Hematopoietic multipotent progenitor cell treated with erythropoietin and hydrocortisone succinate and interleukin-3 and kit ligand, for 4 days (in vitro differentiated cells): ENCODE measurements around the gene CCNA2.

Experiments used
- DNase-seq: peaks from one replicate; pipeline ENCODE4 v3.0.0-alpha.2; 2015

CCNA2 gene

GRCh38 chr4:121800961-121801714 is 22.5 kb downstream of the CCNA2 start, which contains the start of gene EXOSC9:
Gene EXOSC9 (plus strand): TSS chr4:121801323. CDS start chr4:121801425, 102 bp downstream.
- peak; percentile 97 for DNase-seq

DNA sequence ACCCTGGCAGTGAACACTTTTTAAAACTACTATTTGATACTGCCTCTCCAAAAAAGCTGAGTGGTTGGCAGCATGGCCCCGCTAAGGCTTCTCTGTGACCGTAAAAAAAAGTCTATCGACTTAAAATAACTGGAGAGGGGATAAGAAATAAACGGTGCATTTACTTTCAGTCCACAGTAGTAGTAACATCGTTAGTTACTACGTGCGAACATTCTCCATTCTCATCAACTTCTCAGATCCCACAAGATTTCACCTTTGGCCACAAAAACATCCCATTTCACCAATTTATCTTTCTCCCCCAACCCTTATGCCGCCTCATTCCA is 23.1 kb downstream of the CCNA2 start:
- no peak for DNase-seq

- DNase-seq: no peak
These were observed 23.7 kb downstream of the CCNA2 start for GRCh38 chr4:121799867-121800501.

DNA sequence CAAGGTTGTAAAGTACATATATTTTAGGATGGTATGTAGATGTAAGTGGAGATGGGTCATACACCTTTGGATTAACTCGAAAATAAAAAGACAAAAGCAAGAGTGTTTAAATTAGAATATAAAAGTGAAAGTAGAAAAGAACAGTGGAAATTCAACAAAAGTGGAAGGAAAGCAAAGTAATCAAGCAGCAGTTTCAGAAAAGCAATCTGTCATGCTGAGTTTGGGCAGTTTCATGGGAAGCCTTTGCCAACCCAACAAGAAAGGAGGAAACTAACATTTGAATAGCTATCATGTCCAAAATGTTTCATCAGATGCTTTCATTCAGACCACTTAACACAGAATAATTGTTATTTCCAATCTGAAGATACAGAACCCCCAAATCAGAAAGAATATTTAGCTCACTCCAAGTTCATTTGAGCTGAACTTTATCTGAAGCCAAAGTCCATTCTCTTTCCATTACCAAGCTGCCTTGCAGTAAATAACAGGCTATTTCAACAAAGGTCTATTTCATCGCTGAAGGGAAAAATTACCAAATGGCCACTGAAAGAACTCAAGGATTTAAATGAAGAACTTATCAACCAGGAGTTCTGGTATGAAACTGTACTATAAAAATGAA is 24.4 kb downstream of the CCNA2 start:
- DNase-seq: no peak

DNA sequence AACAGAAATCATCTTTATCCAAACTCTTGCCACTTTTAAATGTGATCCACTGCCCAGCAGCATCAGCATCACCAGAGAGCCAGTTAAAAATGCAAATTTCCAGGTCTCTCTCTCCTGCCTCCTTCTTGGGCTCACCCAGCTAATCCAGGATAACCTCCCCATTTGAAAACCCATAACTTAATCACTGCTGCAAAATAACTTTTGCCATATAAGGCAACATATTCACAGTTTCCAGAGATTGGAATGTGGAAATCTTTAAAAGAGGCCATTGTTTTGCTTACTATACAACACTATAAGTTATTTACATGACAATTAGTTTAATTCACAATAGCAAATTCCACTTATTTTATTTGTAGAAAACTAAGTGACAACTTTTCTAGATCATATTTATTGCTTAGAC is 27.4 kb downstream of the CCNA2 start:
- no peak for DNase-seq

GRCh38 chr4:121794505-121795188 is 29.0 kb downstream of the CCNA2 start:
- peak; percentile 90 for DNase-seq

- no peak for DNase-seq
These were observed 30.7 kb downstream of the CCNA2 start for GRCh38 chr4:121792966-121793365.

- DNase-seq: no peak
These were observed 32.2 kb downstream of the CCNA2 start for GRCh38 chr4:121791481-121791880.

GRCh38 chr4:121790976-121791375 is 32.7 kb downstream of the CCNA2 start:
- DNase-seq: peak; percentile 85

DNA sequence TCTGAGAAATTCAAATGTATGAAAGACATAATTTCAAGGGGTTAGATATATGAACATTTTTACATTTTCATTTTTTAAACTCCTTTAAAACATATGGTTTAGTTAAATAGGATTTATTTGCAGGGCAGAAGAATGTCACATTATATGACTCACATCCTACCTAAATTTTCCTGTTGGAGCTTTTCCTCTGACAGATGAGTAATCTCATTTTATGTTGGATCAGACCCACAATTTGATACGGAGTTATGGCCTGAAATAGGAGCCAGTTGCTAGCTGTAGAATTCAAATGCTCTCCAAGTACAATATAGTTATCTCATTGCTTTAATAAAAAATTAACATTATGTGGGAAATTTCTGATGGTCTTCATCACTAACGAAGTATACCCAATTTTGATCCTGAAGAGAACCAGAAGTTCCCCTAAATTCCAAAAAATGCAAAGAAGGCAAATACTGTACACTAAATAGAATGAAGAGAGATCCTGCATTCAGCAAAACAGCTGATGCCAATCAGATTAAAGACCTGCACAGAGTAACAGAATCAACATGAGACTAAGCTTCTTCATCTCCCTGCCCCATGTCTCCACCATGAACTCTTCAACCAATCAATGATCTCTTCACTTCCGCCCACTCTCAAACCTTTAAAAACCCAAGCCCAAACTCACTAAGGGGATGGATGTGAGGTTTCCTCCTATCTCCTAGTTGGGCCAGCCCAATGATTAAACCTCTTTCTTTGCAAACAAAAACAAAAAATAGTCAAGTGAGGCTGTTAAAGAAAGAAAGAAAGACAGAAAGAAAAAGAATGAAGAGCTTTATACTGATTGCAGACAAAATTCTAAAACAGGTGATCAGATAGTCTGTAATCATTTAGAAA is 33.5 kb downstream of the CCNA2 start:
- DNase-seq: no peak

GRCh38 chr4:121789455-121789854 is 34.2 kb downstream of the CCNA2 start:
- DNase-seq: no peak

DNA sequence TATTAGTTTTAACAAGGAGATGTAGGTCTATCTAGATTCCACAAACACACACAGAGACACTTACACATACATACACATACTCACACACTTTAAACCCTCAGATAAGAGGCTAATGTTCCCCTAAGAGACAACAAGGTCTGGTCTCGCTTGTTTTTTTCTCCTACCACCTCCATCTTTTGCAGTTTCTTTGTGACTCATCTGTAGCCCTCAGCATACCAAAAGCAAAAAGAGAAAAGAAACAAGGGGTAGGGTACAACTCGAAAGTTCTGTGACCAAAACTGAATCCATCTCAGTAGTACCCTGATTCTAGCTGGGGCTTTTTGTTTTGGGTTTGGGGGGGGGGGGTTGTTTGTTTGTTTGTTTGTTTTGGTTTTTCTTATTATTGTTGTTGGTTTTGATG is 34.8 kb downstream of the CCNA2 start:
- DNase-seq: no peak

- no peak for DNase-seq
These were observed 37.5 kb downstream of the CCNA2 start for GRCh38 chr4:121786221-121786620.

DNA sequence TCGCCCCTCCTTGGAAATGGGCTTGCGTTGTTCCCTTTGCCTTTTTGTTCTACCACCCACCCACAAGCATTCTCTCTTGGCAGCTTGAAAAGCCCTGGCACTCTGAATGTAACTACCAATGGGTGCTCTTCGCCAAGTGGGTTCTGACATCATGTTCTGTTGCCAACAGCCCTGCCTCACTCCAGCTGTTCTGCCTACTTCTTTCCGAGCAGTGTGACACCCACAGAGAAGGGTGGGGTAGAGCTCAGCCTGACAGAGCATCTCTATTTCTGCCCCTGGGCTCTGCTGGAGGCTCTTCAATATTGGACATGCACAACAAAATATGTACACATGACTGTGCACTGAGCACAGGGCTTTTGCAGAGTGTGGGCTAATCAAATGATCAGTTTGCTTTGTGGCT is 38.2 kb downstream of the CCNA2 start:
- no peak for DNase-seq

GRCh38 chr4:121784975-121785374 is 38.7 kb downstream of the CCNA2 start:
- no peak for DNase-seq

DNA sequence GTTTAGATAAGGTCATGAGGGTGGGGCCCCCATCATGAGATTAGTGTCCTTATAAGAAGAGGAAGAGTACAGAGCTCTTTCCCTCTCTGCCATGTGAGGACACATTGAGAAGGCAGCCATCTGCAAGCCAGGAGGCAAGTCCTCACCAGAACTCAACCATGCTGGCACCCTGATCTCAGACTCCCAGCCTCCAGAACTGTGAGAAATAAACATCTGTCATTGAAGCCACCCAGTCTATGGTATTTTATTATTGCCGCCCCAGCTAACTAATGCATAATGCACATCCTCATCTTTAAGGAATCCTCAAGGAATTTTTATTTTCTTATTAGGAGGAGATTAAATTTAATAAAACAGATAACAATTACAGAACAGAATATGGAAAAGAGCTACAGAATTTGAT is 39.3 kb downstream of the CCNA2 start:
- no peak for DNase-seq

DNA sequence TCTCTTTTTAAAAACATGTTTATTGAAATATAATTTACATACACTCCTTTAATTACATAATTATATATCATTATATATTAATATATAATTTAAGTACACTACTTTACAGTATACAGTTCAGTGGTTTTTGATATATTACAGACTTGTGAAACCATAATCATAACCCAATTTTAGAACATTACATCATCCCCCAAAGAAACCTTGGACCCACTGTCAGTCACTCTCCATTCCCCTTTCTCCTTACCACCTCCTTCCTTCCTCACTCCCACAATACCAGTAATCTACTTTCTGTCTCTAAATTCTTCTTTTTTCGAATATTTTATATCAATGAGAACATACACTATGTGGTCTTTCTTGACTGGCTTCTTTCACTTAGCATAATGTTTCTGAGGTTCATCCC is 40.5 kb downstream of the CCNA2 start:
- DNase-seq: no peak

GRCh38 chr4:121778991-121779628 is 44.6 kb downstream of the CCNA2 start:
- no peak for DNase-seq

- DNase-seq: no peak
These were observed 46.1 kb downstream of the CCNA2 start for GRCh38 chr4:121777625-121778024.

DNA sequence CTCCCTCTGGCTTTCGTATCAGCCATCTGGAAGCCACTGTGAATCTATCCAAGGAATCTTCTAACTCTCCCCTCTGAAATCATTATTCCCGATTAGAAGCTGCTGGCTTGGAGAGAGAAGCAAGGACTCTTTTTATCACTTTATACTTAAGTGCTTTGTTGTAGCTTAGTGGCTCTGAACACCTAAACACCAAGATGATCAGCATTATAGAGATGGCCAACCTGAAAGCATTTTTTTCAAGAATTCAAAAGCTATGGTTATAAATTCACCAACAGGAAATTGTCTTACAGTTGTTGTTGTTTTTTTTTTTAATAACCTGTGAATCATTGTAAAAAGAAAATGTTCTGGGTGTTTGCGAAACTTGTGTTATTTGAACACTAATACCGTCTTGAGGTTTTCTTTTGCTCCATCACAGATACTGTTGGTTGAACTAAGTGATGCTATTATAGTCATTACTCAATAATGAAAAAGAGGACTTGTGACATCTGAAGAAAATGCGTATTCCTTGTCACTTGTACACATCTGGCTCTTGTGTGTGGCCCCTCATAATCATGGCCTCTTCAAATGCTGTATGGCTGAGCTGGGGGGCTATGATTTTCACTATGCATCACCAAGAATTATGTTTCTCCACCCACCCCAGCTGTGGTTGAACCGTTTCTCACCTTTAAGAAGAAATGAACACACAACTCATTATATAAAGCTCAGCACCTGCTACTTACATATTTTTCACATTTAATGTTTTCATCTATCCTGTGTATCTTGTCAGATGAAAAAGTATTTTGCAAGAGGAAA is 46.9 kb downstream of the CCNA2 start:
- no peak for DNase-seq

GRCh38 chr4:121773883-121774282 is 49.8 kb downstream of the CCNA2 start:
- DNase-seq: no peak
